HCT116 (cell line): ENCODE results near the gene CHST1. TPM values are rescaled to one million over a fixed set of nuclear protein-coding genes. Genes with fewer than 3 reads are reported as not detected.

Source experiments
- ATAC-seq: fragments of 200-7000 bp; cut with Tn5 transposase; 2 replicates; pipeline ENCODE4 v1.9.1; 2020; ENCODE audit warnings: mild to moderate bottlenecking, moderate library complexity
- BruUV-seq: library from RNA; stranded (reverse); fragments of 400-500 nt; replicated peaks from 2 replicates; lab custom pipeline; 2021; lab: Mats Ljungman, UMichigan
- CTCF ChIA-PET: fragments of 300-600 bp; sonication (Branson Sonifier 250); formaldehyde crosslinking; loops from one replicate; lab custom pipeline; 2021; ENCODE audit warnings: antibody characterized with exemption; lab: Charles Lee
- POLR2A ChIA-PET: fragments of 300-600, 350-600 bp; sonication (Branson Sonifier 250); formaldehyde crosslinking; loops from one replicate; lab custom pipeline; 2021; ENCODE audit warnings: antibody characterized with exemption; lab: Charles Lee
- RAD21 ChIA-PET, 2 experiments: fragments of 300-600 bp; sonication (Branson Sonifier 250); formaldehyde crosslinking; loops; one replicate each; lab custom pipeline; 2023; ENCODE audit warnings: low total read pairs in 2 of 2; ENCODE audit not compliant: uncharacterized antibody in 2 of 2, unreplicated experiment in 2 of 2, low non-redundant PET in 1 of 2; lab: Charles Lee
- DNase-seq: peaks from one replicate; pipeline ENCODE4 v3.0.0-alpha.2; 2010; ENCODE audit warnings: low read depth, low spot score
- H2AFZ ChIP-seq: fragments of 200-600 bp; shearing (Covaris generic), sonication (generic); 2 replicates; pipeline ENCODE4 v1.6.1; 2017; ENCODE audit warnings: low read depth, mixed run types, mixed read lengths, antibody characterized with exemption, low read length; ENCODE audit not compliant: poor library complexity, severe bottlenecking
- H3K27ac ChIP-seq: 2 replicates; pipeline ENCODE4 v1.5.1; 2012; ENCODE audit warnings: low read depth, low read length
- H3K27me3 ChIP-seq: fragments of 200-600 bp; sonication (generic); 2 replicates; pipeline ENCODE4 v1.6.1; 2016; ENCODE audit warnings: mixed run types, low read length, mixed read lengths; ENCODE audit not compliant: insufficient read depth
- H3K36me3 ChIP-seq, 2 experiments: fragments of 200-500 bp in 1 of 2; fragments of 200-600 bp in 1 of 2; sonication (Bioruptor generic) in 1 of 2; sonication (generic) in 1 of 2; 2 replicates each; pipeline versions ENCODE4 v1.5.1 to v1.6.1; 2014 to 2016; ENCODE audit warnings: low read length in 2 of 2, inconsistent platforms in 1 of 2, mixed read lengths in 1 of 2, mixed run types in 1 of 2; ENCODE audit not compliant: insufficient read depth in 2 of 2, control insufficient read depth in 1 of 2
- H3K4me1 ChIP-seq, 2 experiments: fragments of 200-600 bp in 1 of 2; sonication (generic) in 1 of 2; 2 replicates each; pipeline versions ENCODE4 v1.5.1 to v1.6.1; 2012 to 2017; ENCODE audit warnings: low read length in 2 of 2, inconsistent platforms in 1 of 2, mild to moderate bottlenecking in 1 of 2, mixed read lengths in 1 of 2, mixed run types in 1 of 2, moderate library complexity in 1 of 2; ENCODE audit not compliant: insufficient read depth in 2 of 2, control insufficient read depth in 1 of 2
- H3K4me2 ChIP-seq: fragments of 200-600 bp; sonication (generic); 2 replicates; pipeline ENCODE4 v1.6.1; 2017; ENCODE audit warnings: mixed run types, low read length, mixed read lengths
- H3K4me3 ChIP-seq, 2 experiments: fragments of 200-600 bp in 1 of 2; sonication (generic) in 1 of 2; replicated peaks in 1 of 2; 2 replicates each; pipeline ENCODE4 v1.5.1; 2011 to 2016; ENCODE audit warnings: low read length in 2 of 2, control low read depth in 1 of 2, low read depth in 1 of 2, mild to moderate bottlenecking in 1 of 2, mixed read lengths in 1 of 2, mixed run types in 1 of 2
- H3K79me2 ChIP-seq: fragments of 200-600 bp; sonication (generic); 2 replicates; pipeline ENCODE4 v1.6.1; 2017; ENCODE audit warnings: mild to moderate bottlenecking, mixed run types, low read length, moderate library complexity, mixed read lengths; ENCODE audit not compliant: insufficient read depth
- H3K9ac ChIP-seq: fragments of 200-600 bp; sonication (generic); 2 replicates; pipeline ENCODE4 v1.6.1; 2016; ENCODE audit warnings: low read length, mixed read lengths
- H3K9me2 ChIP-seq: fragments of 200-600 bp; sonication (generic), shearing (Covaris generic); 2 replicates; pipeline ENCODE4 v1.6.1; 2017; ENCODE audit warnings: mixed run types, mild to moderate bottlenecking, moderate library complexity; ENCODE audit not compliant: insufficient read depth
- H3K9me3 ChIP-seq, 2 experiments: fragments of 200-500 bp in 1 of 2; fragments of 200-600 bp in 1 of 2; sonication (Bioruptor generic) in 1 of 2; sonication (generic) in 1 of 2; 2 replicates each; pipeline ENCODE4 v1.6.1; 2014 to 2017; ENCODE audit warnings: low read length in 2 of 2, mixed read lengths in 2 of 2, inconsistent platforms in 1 of 2, low read depth in 1 of 2, mild to moderate bottlenecking in 1 of 2, mixed run types in 1 of 2, moderate library complexity in 1 of 2; ENCODE audit not compliant: control insufficient read depth in 1 of 2, insufficient read depth in 1 of 2
- H4K20me1 ChIP-seq: fragments of 200-600 bp; sonication (generic), shearing (Covaris generic); 2 replicates; pipeline ENCODE4 v1.6.1; 2017; ENCODE audit warnings: mixed run types, mild to moderate bottlenecking, moderate library complexity; ENCODE audit not compliant: insufficient read depth
- CBX3 ChIP-seq: IDR thresholded peaks from 2 replicates; pipeline ENCODE4 v1.6.1; 2012; ENCODE audit warnings: low read depth
- EZH2phosphoT487 ChIP-seq: fragments of 200-600 bp; IDR thresholded peaks from 2 replicates; pipeline ENCODE4 v1.6.1; 2018; ENCODE audit warnings: antibody characterized with exemption, borderline replicate concordance
- REST ChIP-seq: IDR thresholded peaks from 2 replicates; pipeline ENCODE4 v1.6.1; 2012; ENCODE audit warnings: low read depth
- SIN3A ChIP-seq: IDR thresholded peaks from 2 replicates; pipeline ENCODE4 v1.6.1; 2012; ENCODE audit warnings: low read depth
- SP1 ChIP-seq: IDR thresholded peaks from 2 replicates; pipeline ENCODE4 v1.6.1; 2012; ENCODE audit warnings: low read depth
- SRF ChIP-seq: IDR thresholded peaks from 2 replicates; pipeline ENCODE4 v1.6.1; 2012; ENCODE audit warnings: low read depth
- TCF7L2 ChIP-seq: IDR thresholded peaks from 2 replicates; pipeline ENCODE4 v1.7.0; 2011; ENCODE audit warnings: borderline replicate concordance, inconsistent platforms; ENCODE audit not compliant: insufficient read depth, insufficient read length; ENCODE audit errors: extremely low read depth
- intact Hi-C: fragments of 100-400 bp; cut with micrococcal nuclease; formaldehyde crosslinking; loops from 2 replicates; pipeline ENCODE4 v1.10.0; 2022
- total RNA-seq: library from RNA; stranded (reverse); gene quantifications from one replicate; pipeline ENCODE4 v1.2.1, GENCODE V29; 2021; ENCODE audit not compliant: unreplicated experiment
- TF ChIP-seq, protein P1 (sequence below): IDR thresholded peaks from 2 replicates; pipeline ENCODE4 v1.6.1; 2012

The CHST1 gene
- total RNA-seq, 1 experiment from 2014 or later = 0.69 TPM

GRCh38 chr11:45657496-45658260, 7.7 kb downstream of the CHST1 start:
- Histone ChIP-seq H2AFZ (no peak overlapping the region), H4K20me1 (no peaks in the 10 kb centered on the region), H3K27me3 (peaks cover 6% of the 10 kb centered on the region; the same call in 1 of the 2 replicates), H3K4me1 (peaks cover 1 to 5% of the 10 kb centered on the region in 2 experiments; a peak in 1 of 4 replicates), H3K9ac (no peak overlapping the region), H3K4me2 (no peak overlapping the region), H3K27ac (no peak overlapping the region), H3K4me3 (no peak overlapping the region), H3K79me2 (no peaks in the 10 kb centered on the region), H3K9me2 (no peaks in the 10 kb centered on the region), H3K36me3 (no peaks in the 10 kb centered on the region), H3K9me3 (no peaks in the 10 kb centered on the region)
- ChIA-PET RAD21 (no interaction called here), CTCF (interaction anchor here (1.9 to 3.5 kb wide), 3 partner anchors 9 to 286 kb away, joined by 6 to 48 read pairs (median 12); no protein-coding TSS in a partner anchor), POLR2A (no interaction called here)
- TF ChIP-seq SP1 = no peak
- intact Hi-C loops = loop anchor here (10.0 kb wide), 1 partner anchor 253 kb away; no protein-coding TSS in a partner anchor
- no peak for ATAC-seq
- no TSS peak for BruUV-seq
- no peak for DNase-seq

DNA sequence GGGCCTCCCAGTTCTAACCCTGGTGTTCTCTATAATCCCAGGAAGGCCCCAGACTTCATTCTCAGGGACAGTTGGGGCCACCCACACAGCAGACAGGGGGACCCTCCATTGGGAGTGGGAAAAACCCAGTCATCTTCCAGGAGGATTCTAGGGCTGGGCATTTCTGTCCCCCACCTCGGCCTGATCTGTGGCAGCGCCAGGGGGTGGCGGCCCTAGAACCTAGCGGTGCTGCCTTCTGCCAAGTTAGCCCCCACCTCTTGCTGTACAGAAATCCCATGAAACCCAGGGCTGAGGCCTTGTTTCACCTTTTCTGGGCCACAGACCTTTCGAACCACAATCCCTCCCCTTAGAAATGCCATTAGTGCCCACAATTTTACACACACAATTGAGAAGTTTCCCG, 9.6 kb downstream of the CHST1 start:
- TF ChIP-seq EZH2phosphoT487 = no peak
- no peak for TF ChIP-seq CBX3
- no peak for TF ChIP-seq SIN3A
- no peak for TF ChIP-seq SRF
- TF ChIP-seq REST = no peak
- TF ChIP-seq, protein P1, sequence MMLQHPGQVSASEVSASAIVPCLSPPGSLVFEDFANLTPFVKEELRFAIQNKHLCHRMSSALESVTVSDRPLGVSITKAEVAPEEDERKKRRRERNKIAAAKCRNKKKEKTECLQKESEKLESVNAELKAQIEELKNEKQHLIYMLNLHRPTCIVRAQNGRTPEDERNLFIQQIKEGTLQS = no peak
- no peak for TF ChIP-seq TCF7L2
- Histone ChIP-seq H3K79me2 (no peaks in the 10 kb centered on the region), H3K4me2 (0 out of 2 replicates have a peak overlapping the region, but pooled peaks have one; percentile 20), H2AFZ (no peak overlapping the region), H3K36me3 (no peaks in the 10 kb centered on the region), H3K9me2 (no peaks in the 10 kb centered on the region), H3K4me3 (no peak overlapping the region), H3K27ac (no peak overlapping the region), H4K20me1 (no peaks in the 10 kb centered on the region), H3K9me3 (no peaks in the 10 kb centered on the region), H3K4me1 (peaks cover 0 to 3% of the 10 kb centered on the region in 2 experiments; a peak in 1 of 4 replicates), H3K9ac (no peak overlapping the region), H3K27me3 (no peaks in the 10 kb centered on the region)
- intact Hi-C loops = loop anchor here (1.0 to 10.0 kb wide), 2 partner anchors 251 to 285 kb away; no protein-coding TSS in a partner anchor
- ChIA-PET CTCF (interaction anchor here (1.0 to 3.5 kb wide), 10 partner anchors 8 to 284 kb away, joined by 3 to 48 read pairs (median 6); no protein-coding TSS in a partner anchor), RAD21 (interaction anchor here (1.2 to 2.0 kb wide), 3 partner anchors 285 kb away, joined by 4 to 7 read pairs (median 5); no protein-coding TSS in a partner anchor), POLR2A (no interaction called here)
- DNase-seq (no peak), ATAC-seq (no peak)
- no TSS peak for BruUV-seq
